KMS-11 (cell line): ENCODE data around the gene FOXO6.

Experiments used
- H2AFZ ChIP-seq: fragments of 200-600 bp; sonication (generic); 2 replicates; pipeline ENCODE4 v1.6.1; 2016; ENCODE audit warnings: antibody characterized with exemption, mixed run types, low read depth
- H3K27ac ChIP-seq: fragments of 200-600 bp; sonication (generic); 2 replicates; pipeline ENCODE4 v1.6.1; 2016; ENCODE audit warnings: mild to moderate bottlenecking, mixed run types
- H3K27me3 ChIP-seq: fragments of 200-600 bp; sonication (generic); 2 replicates; pipeline ENCODE4 v1.6.1; 2017; ENCODE audit warnings: mild to moderate bottlenecking, low read depth, mixed run types, moderate library complexity; ENCODE audit not compliant: insufficient read depth
- H3K36me3 ChIP-seq: fragments of 200-600 bp; sonication (generic); 2 replicates; pipeline ENCODE4 v1.6.1; 2017; ENCODE audit warnings: mild to moderate bottlenecking, mixed run types; ENCODE audit not compliant: insufficient read depth
- H3K4me1 ChIP-seq: fragments of 200-600 bp; sonication (generic); 2 replicates; pipeline ENCODE4 v1.6.1; 2016; ENCODE audit warnings: mild to moderate bottlenecking, low read depth, mixed run types; ENCODE audit not compliant: poor library complexity, severe bottlenecking
- H3K4me2 ChIP-seq: fragments of 200-600 bp; sonication (generic); 2 replicates; pipeline ENCODE4 v1.7.0; 2016; ENCODE audit warnings: mild to moderate bottlenecking, mixed run types
- H3K4me3 ChIP-seq: fragments of 200-600 bp; sonication (generic); IDR thresholded peaks from 2 replicates; pipeline ENCODE4 v1.6.1; 2017; ENCODE audit warnings: low read depth, low read length, mixed read lengths; ENCODE audit not compliant: insufficient read depth
- H3K79me2 ChIP-seq: fragments of 200-600 bp; sonication (generic); 2 replicates; pipeline ENCODE4 v1.6.1; 2016; ENCODE audit warnings: low read depth, mixed run types; ENCODE audit not compliant: insufficient read depth
- H3K9ac ChIP-seq: fragments of 200-600 bp; sonication (generic); 2 replicates; pipeline ENCODE4 v1.6.1; 2016; ENCODE audit warnings: mild to moderate bottlenecking, mixed run types
- H4K20me1 ChIP-seq: fragments of 200-600 bp; sonication (generic); 2 replicates; pipeline ENCODE4 v1.6.1; 2016; ENCODE audit warnings: mild to moderate bottlenecking, mixed run types; ENCODE audit not compliant: insufficient read depth
- TF ChIP-seq, protein P1 (sequence below): fragments of 200-600 bp; sonication (generic); conservative IDR thresholded peaks from 2 replicates; pipeline ENCODE4 v1.6.1; 2017; ENCODE audit warnings: low read depth, mild to moderate bottlenecking, antibody characterized with exemption, low read length, moderate library complexity, mixed read lengths

The FOXO6 gene

GRCh38 chr1:41348394-41348793 lies 12.8 kb upstream of the FOXO6 start:
- Histone ChIP-seq H3K4me3 (no peak overlapping the region), H3K9ac (no peak overlapping the region), H3K79me2 (no peaks in the 10 kb centered on the region), H2AFZ (no peak overlapping the region), H3K4me2 (no peak overlapping the region), H3K27ac (no peak overlapping the region), H3K36me3 (no peaks in the 10 kb centered on the region), H3K27me3 (no peaks in the 10 kb centered on the region), H3K4me1 (peaks cover 22% of the 10 kb centered on the region), H4K20me1 (no peaks in the 10 kb centered on the region)
- TF ChIP-seq, protein P1, sequence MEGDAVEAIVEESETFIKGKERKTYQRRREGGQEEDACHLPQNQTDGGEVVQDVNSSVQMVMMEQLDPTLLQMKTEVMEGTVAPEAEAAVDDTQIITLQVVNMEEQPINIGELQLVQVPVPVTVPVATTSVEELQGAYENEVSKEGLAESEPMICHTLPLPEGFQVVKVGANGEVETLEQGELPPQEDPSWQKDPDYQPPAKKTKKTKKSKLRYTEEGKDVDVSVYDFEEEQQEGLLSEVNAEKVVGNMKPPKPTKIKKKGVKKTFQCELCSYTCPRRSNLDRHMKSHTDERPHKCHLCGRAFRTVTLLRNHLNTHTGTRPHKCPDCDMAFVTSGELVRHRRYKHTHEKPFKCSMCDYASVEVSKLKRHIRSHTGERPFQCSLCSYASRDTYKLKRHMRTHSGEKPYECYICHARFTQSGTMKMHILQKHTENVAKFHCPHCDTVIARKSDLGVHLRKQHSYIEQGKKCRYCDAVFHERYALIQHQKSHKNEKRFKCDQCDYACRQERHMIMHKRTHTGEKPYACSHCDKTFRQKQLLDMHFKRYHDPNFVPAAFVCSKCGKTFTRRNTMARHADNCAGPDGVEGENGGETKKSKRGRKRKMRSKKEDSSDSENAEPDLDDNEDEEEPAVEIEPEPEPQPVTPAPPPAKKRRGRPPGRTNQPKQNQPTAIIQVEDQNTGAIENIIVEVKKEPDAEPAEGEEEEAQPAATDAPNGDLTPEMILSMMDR = no peak

- no peak overlapping the region for H3K9ac ChIP-seq
- H3K4me3 ChIP-seq = no peak overlapping the region
- H3K4me2 ChIP-seq = no peak overlapping the region
- H3K79me2 ChIP-seq = no peaks in the 10 kb centered on the region
- H4K20me1 ChIP-seq = no peaks in the 10 kb centered on the region
- TF ChIP-seq, protein P1 = no peak
- peaks cover 32% of the 10 kb centered on the region for H3K4me1 ChIP-seq
- H3K27ac ChIP-seq = no peak overlapping the region
- H3K36me3 ChIP-seq = no peaks in the 10 kb centered on the region
- no peaks in the 10 kb centered on the region for H3K27me3 ChIP-seq
- H2AFZ ChIP-seq = no peak overlapping the region
Measured at GRCh38 chr1:41349361-41350054, 11.7 kb upstream of the FOXO6 start.

GRCh38 chr1:41350055-41350378 lies 11.2 kb upstream of the FOXO6 start:
- H3K4me3 ChIP-seq = no peak overlapping the region
- H2AFZ ChIP-seq = no peak overlapping the region
- no peak overlapping the region for H3K9ac ChIP-seq
- TF ChIP-seq, protein P1 = no peak
- H3K79me2 ChIP-seq = no peaks in the 10 kb centered on the region
- H4K20me1 ChIP-seq = no peaks in the 10 kb centered on the region
- no peak overlapping the region for H3K27ac ChIP-seq
- no peaks in the 10 kb centered on the region for H3K36me3 ChIP-seq
- peaks cover 33% of the 10 kb centered on the region for H3K4me1 ChIP-seq
- no peak overlapping the region for H3K4me2 ChIP-seq
- no peaks in the 10 kb centered on the region for H3K27me3 ChIP-seq

- Histone ChIP-seq H3K4me1 (peaks cover 48% of the 10 kb centered on the region), H3K36me3 (no peaks in the 10 kb centered on the region), H3K27ac (no peak overlapping the region), H3K79me2 (no peaks in the 10 kb centered on the region), H3K4me2 (no peak overlapping the region), H2AFZ (no peak overlapping the region), H3K9ac (no peak overlapping the region), H4K20me1 (no peaks in the 10 kb centered on the region), H3K4me3 (no peak overlapping the region), H3K27me3 (no peaks in the 10 kb centered on the region)
- TF ChIP-seq, protein P1 = no peak
Measured at GRCh38 chr1:41351262-41352151, 9.7 kb upstream of the FOXO6 start.
